Panc1 (cell line): ENCODE measurements around the gene IRX3. TPM values are rescaled to one million over a fixed set of nuclear protein-coding genes. Genes with fewer than 3 reads are reported as not detected.

Experiments
- ATAC-seq: fragments of 200-7000 bp; cut with Tn5 transposase; 2 replicates; pipeline ENCODE4 v1.9.1; 2020; ENCODE audit warnings: mild to moderate bottlenecking, moderate library complexity
- Bru-seq: library from RNA; stranded (reverse); fragments of 400-500 nt; gene quantifications from one replicate; lab custom pipeline; 2021; lab: Mats Ljungman, UMichigan
- BruChase-seq, 2 experiments: library from RNA; stranded (reverse); fragments of 400-500 nt; gene quantifications; one replicate each; lab custom pipeline; 2021; lab: Mats Ljungman, UMichigan
- BruUV-seq: library from RNA; stranded (reverse); fragments of 400-500 nt; replicated peaks from 2 replicates; lab custom pipeline; 2021; lab: Mats Ljungman, UMichigan
- CTCF ChIA-PET: fragments of 300-600 bp; sonication (Branson Sonifier 250); formaldehyde crosslinking; loops from one replicate; lab custom pipeline; 2022; ENCODE audit warnings: antibody characterized with exemption; lab: Charles Lee
- POLR2A ChIA-PET: fragments of 300-600 bp; sonication (Branson Sonifier 250); formaldehyde crosslinking; loops from one replicate; lab custom pipeline; 2022; ENCODE audit warnings: antibody characterized with exemption; lab: Charles Lee
- DNase-seq: peaks from one replicate; pipeline ENCODE4 v3.0.0-alpha.2; 2010; ENCODE audit warnings: low read depth, low spot score
- H3K27ac ChIP-seq: 2 replicates; pipeline ENCODE4 v1.5.1; 2011; ENCODE audit warnings: mild to moderate bottlenecking, low read length, inconsistent platforms
- H3K27me3 ChIP-seq: fragments of 200-500 bp; sonication (Bioruptor generic); 2 replicates; pipeline ENCODE4 v1.6.0; 2014; ENCODE audit warnings: low read length, inconsistent platforms; ENCODE audit not compliant: control insufficient read depth, insufficient read depth
- H3K36me3 ChIP-seq: fragments of 200-500 bp; sonication (Bioruptor generic); 2 replicates; pipeline ENCODE4 v1.5.1; 2014; ENCODE audit warnings: inconsistent platforms, mild to moderate bottlenecking, low read length, moderate library complexity; ENCODE audit not compliant: control insufficient read depth, insufficient read depth
- H3K4me1 ChIP-seq: 2 replicates; pipeline ENCODE4 v1.5.1; 2011; ENCODE audit warnings: inconsistent platforms, mild to moderate bottlenecking, low read length, moderate library complexity; ENCODE audit not compliant: control insufficient read depth, insufficient read depth
- H3K4me3 ChIP-seq, 2 experiments: 2 replicates each; pipeline ENCODE4 v1.5.1; 2011 to 2012; ENCODE audit warnings: low read depth in 2 of 2, low read length in 2 of 2, mild to moderate bottlenecking in 2 of 2, inconsistent platforms in 1 of 2, moderate library complexity in 1 of 2
- H3K9me3 ChIP-seq: fragments of 200-500 bp; sonication (Bioruptor generic); 2 replicates; pipeline ENCODE4 v1.5.1; 2014; ENCODE audit warnings: low read depth, mild to moderate bottlenecking, inconsistent platforms, low read length, moderate library complexity; ENCODE audit not compliant: control insufficient read depth, insufficient read depth
- CTCF ChIP-seq: fragments of 450-650 bp; IDR thresholded peaks from 2 replicates; pipeline ENCODE4 v1.5.1; 2017; ENCODE audit warnings: mild to moderate bottlenecking
- POLR2AphosphoS5 ChIP-seq: IDR thresholded peaks from 2 replicates; pipeline ENCODE4 v1.6.1; 2012; ENCODE audit warnings: mild to moderate bottlenecking, low read depth, low read length, moderate library complexity
- REST ChIP-seq, 2 experiments: IDR thresholded peaks; 2 replicates each; pipeline ENCODE4 v1.6.1; 2011 to 2012; ENCODE audit warnings: low read depth in 2 of 2, control low read depth in 1 of 2, low read length in 1 of 2, mild to moderate bottlenecking in 1 of 2, moderate library complexity in 1 of 2; ENCODE audit not compliant: insufficient read depth in 1 of 2
- SIN3A ChIP-seq: IDR thresholded peaks from 2 replicates; pipeline ENCODE4 v1.6.1; 2012; ENCODE audit warnings: low read depth, mild to moderate bottlenecking, low read length, moderate library complexity, borderline replicate concordance; ENCODE audit not compliant: insufficient read depth
- TCF7L2 ChIP-seq: IDR thresholded peaks from 2 replicates; pipeline ENCODE4 v1.6.1; 2011; ENCODE audit warnings: mild to moderate bottlenecking, low read depth, low read length, inconsistent platforms
- in situ Hi-C: cut with HindIII; loops from 2 replicates; pipeline ENCODE4 v1.10.0; 2016; ENCODE audit warnings: low sequenced_read_pairs, low pct_unique_long_range_greater_than_20kb
- intact Hi-C: fragments of 100-400 bp; cut with micrococcal nuclease; formaldehyde crosslinking; loops from one replicate; pipeline ENCODE4 v1.10.0; 2022; ENCODE audit not compliant: unreplicated experiment
- long read RNA-seq: library from polyadenylated mRNA; unstranded; transcript quantifications from one replicate; pipeline ENCODE4 v2.0.0, GENCODE V29; 2021; ENCODE audit not compliant: unreplicated experiment
- polyA plus RNA-seq: library from polyadenylated mRNA; unstranded; fragments of >200 nt; gene quantifications from one replicate; pipeline ENCODE4 v1.2.1, GENCODE V29; 2012; ENCODE audit warnings: missing spikeins; ENCODE audit not compliant: insufficient read length
- total RNA-seq: library from RNA; stranded (reverse); gene quantifications from one replicate; pipeline ENCODE4 v1.2.1, GENCODE V29; 2021; ENCODE audit not compliant: unreplicated experiment

Gene IRX3
- 7.0 TPM for total RNA-seq
- 6.5 TPM for polyA plus RNA-seq
- percentile 45 among the genes with signal in this experiment for Bru-seq, nascent RNA
- percentile 61 among the genes with signal in this experiment for BruChase-seq, experiment 1, labeled RNA remaining after a 2-hour chase
- percentile 51 among the genes with signal in this experiment for BruChase-seq, experiment 2, labeled RNA remaining after a 6-hour chase
- long read RNA-seq, transcript IRX3-201 (4 exons, 2,601 nt) = major isoform, 5 of 18 reads
- long read RNA-seq, partial matches to known transcripts = 6 of 18 reads
- long read RNA-seq, other reads (novel, unspliced or antisense) = 7 of 18 reads

- Histone ChIP-seq H3K4me1 (peaks cover 3% of the 10 kb centered on the region), H3K36me3 (no peaks in the 10 kb centered on the region), H3K27me3 (no peaks in the 10 kb centered on the region), H3K9me3 (no peaks in the 10 kb centered on the region), H3K27ac (peak within 1 kb of the TSS; percentile 71), H3K4me3 (peak within 1 kb of the TSS; percentile 64 to 77)
- ATAC-seq (peak; percentile 84), DNase-seq (peak; percentile 45)
- intact Hi-C loops (loop anchor here (2.0 to 10.0 kb wide), 3 partner anchors 168 to 644 kb away; partner anchors contain the start of gene IRX5), in situ Hi-C loops (no loop called here)
- BruUV-seq = TSS peak; percentile 83
- POLR2A ChIA-PET = interaction anchor here (0.6 kb wide), 1 partner anchor 511 kb away, joined by 4 read pairs; no protein-coding TSS in a partner anchor
- TF ChIP-seq CTCF (no peak), POLR2AphosphoS5 (no peak), SIN3A (no peak), TCF7L2 (no peak), REST (IDR thresholded peaks at IDR 0.05; ENCODE audit: insufficient read depth in 1 of 2, low read depth in 2 of 2, low read length in 1 of 2) (no peak)
- CTCF ChIA-PET = no interaction called here
Observed at GRCh38 chr16:54286366-54287130, at the start of gene IRX3. Gene IRX3, minus strand, starts transcription at chr16:54286787. Its CDS starts 737 bp downstream, at chr16:54286050.

GRCh38 chr16:54335230-54335629, 48.6 kb upstream of the IRX3 start:
- no peaks in the 10 kb centered on the region for H3K4me1 ChIP-seq
- H3K36me3 ChIP-seq = no peaks in the 10 kb centered on the region
- POLR2A ChIA-PET = no interaction called here
- CTCF ChIA-PET = no interaction called here
- H3K9me3 ChIP-seq = no peaks in the 10 kb centered on the region
- ATAC-seq = no peak
- no TSS peak for BruUV-seq
- H3K4me3 ChIP-seq = no peak overlapping the region
- no peak overlapping the region for H3K27ac ChIP-seq
- TF ChIP-seq SIN3A = no peak
- TF ChIP-seq CTCF = no peak
- peaks cover 2% of the 10 kb centered on the region; the same call in 1 of the 2 replicates for H3K27me3 ChIP-seq
- intact Hi-C loops = no loop called here
- in situ Hi-C loops = no loop called here
- DNase-seq = no peak
